HG03064 (cell line): ENCODE results near the gene TTC39B.
"Not testable (repeated sequence)": the region's sequence is repeated elsewhere in the genome, so short reads cannot be mapped to it uniquely, and the experiment has no call there.

Experiments
- ATAC-seq: cut with Tn5 transposase; IDR thresholded peaks from one replicate; pipeline ENCODE4 v1.9.1; 2021; ENCODE audit warnings: low read depth; ENCODE audit not compliant: unreplicated experiment

TTC39B gene

GRCh38 chr9:15272377-15272928 lies 34.6 kb downstream of the TTC39B start:
- ATAC-seq: no peak

- no peak for ATAC-seq
Observed at GRCh38 chr9:15271403-15271802, 35.6 kb downstream of the TTC39B start.

GRCh38 chr9:15268782-15269181 lies 38.2 kb downstream of the TTC39B start:
- ATAC-seq: no peak

- ATAC-seq: no peak
Observed at GRCh38 chr9:15268317-15268716, 38.7 kb downstream of the TTC39B start.

- no peak for ATAC-seq
Observed at GRCh38 chr9:15264918-15265317, 42.1 kb downstream of the TTC39B start.

GRCh38 chr9:15262581-15262980 lies 44.4 kb downstream of the TTC39B start:
- no peak for ATAC-seq

- no peak for ATAC-seq
Observed at GRCh38 chr9:15256426-15256825, 50.6 kb downstream of the TTC39B start.

GRCh38 chr9:15253786-15254185 lies 53.2 kb downstream of the TTC39B start:
- no peak for ATAC-seq

GRCh38 chr9:15253197-15253596 lies 53.8 kb downstream of the TTC39B start:
- no peak for ATAC-seq

- ATAC-seq: no peak
Observed at GRCh38 chr9:15249981-15250380, 57.0 kb downstream of the TTC39B start.

GRCh38 chr9:15249042-15249818 lies 57.8 kb downstream of the TTC39B start:
- ATAC-seq: no peak

- no peak for ATAC-seq
Observed at GRCh38 chr9:15248621-15249020, 58.4 kb downstream of the TTC39B start.

- ATAC-seq: no peak
Observed at GRCh38 chr9:15248081-15248480, 58.9 kb downstream of the TTC39B start.

- ATAC-seq: no peak
Observed at GRCh38 chr9:15246708-15247107, 60.3 kb downstream of the TTC39B start.

- ATAC-seq: no peak
Observed at GRCh38 chr9:15246243-15246642, 60.8 kb downstream of the TTC39B start.

- ATAC-seq: no peak
Observed at GRCh38 chr9:15244001-15244441, 63.0 kb downstream of the TTC39B start.

GRCh38 chr9:15243081-15243480 lies 63.9 kb downstream of the TTC39B start:
- ATAC-seq: no peak

- ATAC-seq: no peak
Observed at GRCh38 chr9:15240927-15241326, 66.1 kb downstream of the TTC39B start.

GRCh38 chr9:15239816-15240215 lies 67.2 kb downstream of the TTC39B start:
- no peak for ATAC-seq

GRCh38 chr9:15238646-15239045 lies 68.4 kb downstream of the TTC39B start:
- ATAC-seq: no peak

GRCh38 chr9:15235658-15236057 lies 71.4 kb downstream of the TTC39B start:
- no peak for ATAC-seq

GRCh38 chr9:15233941-15234490 lies 73.0 kb downstream of the TTC39B start:
- not testable (repeated sequence) for ATAC-seq
